Measurements from ENCODE around the gene AK4.

AK4 gene

GRCh38 chr1:65276197-65276939, 128.4 kb downstream of the AK4 start:
- no peak for DNase-seq (ENCODE audit: low read depth)
- no peak for TF ChIP-seq CTCF (conservative IDR thresholded peaks at IDR 0.05; ENCODE audit: control insufficient read depth, insufficient read depth, low read depth, low read length)
- H3K4me3 ChIP-seq (ENCODE audit: control insufficient read depth, low read depth, low read length) = no peak overlapping the region

- H3K4me3 ChIP-seq (ENCODE audit: control insufficient read depth, low read depth, low read length) = no peak overlapping the region
- TF ChIP-seq CTCF (conservative IDR thresholded peaks at IDR 0.05; ENCODE audit: control insufficient read depth, insufficient read depth, low read depth, low read length) = no peak
- DNase-seq (ENCODE audit: low read depth) = no peak
Measured at GRCh38 chr1:65277605-65278347, 129.8 kb downstream of the AK4 start.

GRCh38 chr1:65278376-65279069, 130.5 kb downstream of the AK4 start:
- no peak for TF ChIP-seq CTCF (conservative IDR thresholded peaks at IDR 0.05; ENCODE audit: control insufficient read depth, insufficient read depth, low read depth, low read length)
- H3K4me3 ChIP-seq (ENCODE audit: control insufficient read depth, low read depth, low read length) = no peak overlapping the region
- no peak for DNase-seq (ENCODE audit: low read depth)

- no peak for DNase-seq (ENCODE audit: low read depth)
- TF ChIP-seq CTCF (conservative IDR thresholded peaks at IDR 0.05; ENCODE audit: control insufficient read depth, insufficient read depth, low read depth, low read length) = no peak
- no peak overlapping the region for H3K4me3 ChIP-seq (ENCODE audit: control insufficient read depth, low read depth, low read length)
Measured at GRCh38 chr1:65279070-65279779, 131.2 kb downstream of the AK4 start.
